Natural killer cell (primary cell): ENCODE data around the gene ESYT3. TPM values are rescaled to one million over a fixed set of nuclear protein-coding genes. Genes with fewer than 3 reads are reported as not detected.

Source experiments
- ATAC-seq, 3 donors: fragments of 150-1000 bp in 2 of 3; fragments of 200-7000 bp in 1 of 3; cut with Tn5 transposase; 1 replicate in 1 of 3; 2 replicates in 2 of 3; pipeline ENCODE4 v1.10.0; 2021; ENCODE audit warnings: mild to moderate bottlenecking in 2 of 3, moderate library complexity in 2 of 3
- DNase-seq, 2 donors: peaks; one replicate each; pipeline versions ENCODE4 v3.0.0 to v3.0.0-alpha.2; 2013 to 2021; ENCODE audit warnings: mixed read lengths in 1 of 2
- H3K27ac ChIP-seq: one replicate; pipeline ENCODE4 v1.5.1; 2013; ENCODE audit warnings: mild to moderate bottlenecking, low read length
- H3K27me3 ChIP-seq: one replicate; pipeline ENCODE4 v1.6.1; 2013; ENCODE audit warnings: low read length; ENCODE audit not compliant: control insufficient read depth, insufficient read depth
- H3K36me3 ChIP-seq: one replicate; pipeline ENCODE4 v1.6.1; 2013; ENCODE audit warnings: low read length; ENCODE audit not compliant: control insufficient read depth, insufficient read depth
- H3K4me1 ChIP-seq: one replicate; pipeline ENCODE4 v1.6.1; 2013; ENCODE audit warnings: low read length; ENCODE audit not compliant: control insufficient read depth, insufficient read depth
- H3K4me3 ChIP-seq: one replicate; pipeline ENCODE4 v1.5.1; 2013; ENCODE audit warnings: low read length
- H3K9me3 ChIP-seq: one replicate; pipeline ENCODE4 v1.6.1; 2013; ENCODE audit warnings: low read length; ENCODE audit not compliant: control insufficient read depth, insufficient read depth
- H3K27ac Mint-ChIP-seq, 2 donors: one replicate each; pipeline ENCODE4 v1.8.0; 2022; ENCODE audit warnings: mild to moderate bottlenecking in 2 of 2, mixed read lengths in 2 of 2, moderate library complexity in 1 of 2
- H3K27me3 Mint-ChIP-seq, 2 donors: one replicate each; pipeline ENCODE4 v1.8.0; 2022; ENCODE audit warnings: low read depth in 2 of 2, mixed read lengths in 2 of 2
- H3K36me3 Mint-ChIP-seq: one replicate; pipeline ENCODE4 v1.8.0; 2022; ENCODE audit warnings: mixed read lengths
- H3K4me1 Mint-ChIP-seq, 2 donors: one replicate each; pipeline ENCODE4 v1.8.0; 2022; ENCODE audit warnings: mixed read lengths in 2 of 2
- H3K4me3 Mint-ChIP-seq: one replicate; pipeline ENCODE4 v1.8.0; 2022; ENCODE audit warnings: mild to moderate bottlenecking, moderate library complexity, mixed read lengths
- H3K9me3 Mint-ChIP-seq, 2 donors: one replicate each; pipeline ENCODE4 v1.8.0; 2022; ENCODE audit warnings: mixed read lengths in 2 of 2
- CTCF ChIP-seq: fragments of 200-600 bp; IDR thresholded peaks from one replicate; pipeline ENCODE4 v1.8.0; 2022; ENCODE audit warnings: antibody characterized with exemption
- WGBS: methylation state at CpG from one replicate; pipeline ENCODE4 v1.1.7; 2013; ENCODE audit warnings: missing lambda C conversion rate; ENCODE audit not compliant: insufficient coverage; 5-methylcytosine and 5-hydroxymethylcytosine counted together
- intact Hi-C: fragments of 100-400 bp; cut with micrococcal nuclease; formaldehyde crosslinking; loops from one replicate; pipeline ENCODE4 v1.14.2; 2022
- total RNA-seq, 4 donors: library from RNA; stranded (reverse); fragments of 120-200 nt in 1 of 4; gene quantifications; one replicate each; pipeline versions ENCODE4 v1.2.3 to v1.2.4, GENCODE V29; 2013 to 2022

ESYT3 gene
- total RNA-seq, 3 donors from 2014 or later (not counting 1 experiment from before 2014, with no cell fraction given) = not detected

- intact Hi-C loops = no loop called here
- WGBS = 81% methylated on average over 8 of the region's 11 CpGs
Observed at GRCh38 chr3:138398791-138399575, 35.4 kb upstream of the ESYT3 start.

GRCh38 chr3:138399766-138400165, 34.6 kb upstream of the ESYT3 start:
- Mint-ChIP-seq H3K27me3 (peaks cover 0 to 5% of the 10 kb centered on the region in 2 donors), H3K27ac (no peak overlapping the region), H3K4me1 (no peaks in the 10 kb centered on the region), H3K9me3 (no peaks in the 10 kb centered on the region), H3K36me3 (no peaks in the 10 kb centered on the region), H3K4me3 (no peak overlapping the region)
- H3K4me3 ChIP-seq = no peak overlapping the region
- 86% methylated on average over 10 of the region's 10 CpGs for WGBS
- intact Hi-C loops = no loop called here
- ATAC-seq (no peak), DNase-seq (no peak)
- TF ChIP-seq CTCF = no peak
- no peak overlapping the region for H3K27ac ChIP-seq
- H3K4me1 ChIP-seq = no peaks in the 10 kb centered on the region
- H3K27me3 ChIP-seq = no peaks in the 10 kb centered on the region
- no peaks in the 10 kb centered on the region for H3K36me3 ChIP-seq
- H3K9me3 ChIP-seq = no peaks in the 10 kb centered on the region

More at GRCh38 chr3:138398791-138399575, 35.4 kb upstream of the ESYT3 start:
- H3K27ac ChIP-seq = no peak overlapping the region
- Mint-ChIP-seq H3K36me3 (no peaks in the 10 kb centered on the region), H3K4me1 (no peaks in the 10 kb centered on the region), H3K27ac (no peak overlapping the region), H3K4me3 (no peak overlapping the region), H3K27me3 (peaks cover 0 to 5% of the 10 kb centered on the region in 2 donors), H3K9me3 (no peaks in the 10 kb centered on the region)
- no peak for ATAC-seq
- no peaks in the 10 kb centered on the region for H3K4me1 ChIP-seq
- no peaks in the 10 kb centered on the region for H3K27me3 ChIP-seq
- no peaks in the 10 kb centered on the region for H3K9me3 ChIP-seq
- H3K4me3 ChIP-seq = no peak overlapping the region
- no peak for DNase-seq
- TF ChIP-seq CTCF = no peak
- H3K36me3 ChIP-seq = no peaks in the 10 kb centered on the region

DNA sequence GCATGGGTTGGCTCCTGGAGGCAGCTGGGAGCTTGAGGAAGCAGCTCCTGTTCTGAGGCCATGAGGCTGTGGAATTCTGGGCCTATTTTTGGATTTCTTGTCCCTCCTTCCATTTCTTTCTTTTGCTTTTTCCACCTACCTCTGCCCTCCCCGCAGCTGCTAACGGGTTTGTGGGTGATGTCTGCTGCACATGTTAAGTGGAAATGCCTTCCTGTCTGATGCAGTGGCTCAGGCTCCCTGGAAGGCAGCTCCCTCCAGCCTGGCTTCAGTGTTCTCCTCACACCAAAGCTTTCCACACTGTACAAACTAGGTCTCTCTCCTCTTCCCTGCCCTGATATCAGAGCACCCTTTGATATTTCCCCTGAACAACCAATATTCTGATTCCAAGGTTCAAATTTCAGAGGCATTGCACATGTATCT, 33.8 kb upstream of the ESYT3 start:
- H3K4me3 Mint-ChIP-seq = no peak overlapping the region
- Histone ChIP-seq H3K9me3 (no peaks in the 10 kb centered on the region), H3K4me1 (no peaks in the 10 kb centered on the region), H3K27me3 (no peaks in the 10 kb centered on the region), H3K36me3 (no peaks in the 10 kb centered on the region), H3K4me3 (no peak overlapping the region), H3K27ac (no peak overlapping the region)
- H3K4me1 Mint-ChIP-seq = no peaks in the 10 kb centered on the region
- ATAC-seq (no peak), DNase-seq (no peak)
- 73% methylated on average over 2 of the region's 2 CpGs for WGBS
- intact Hi-C loops = no loop called here
- H3K27me3 Mint-ChIP-seq = peaks cover 0 to 8% of the 10 kb centered on the region in 2 donors
- no peaks in the 10 kb centered on the region for H3K36me3 Mint-ChIP-seq
- no peak for TF ChIP-seq CTCF
- H3K9me3 Mint-ChIP-seq = no peaks in the 10 kb centered on the region
- H3K27ac Mint-ChIP-seq = no peak overlapping the region

GRCh38 chr3:138401834-138402233, 32.6 kb upstream of the ESYT3 start:
- Histone ChIP-seq H3K9me3 (no peaks in the 10 kb centered on the region), H3K36me3 (no peaks in the 10 kb centered on the region), H3K4me1 (no peaks in the 10 kb centered on the region), H3K27ac (no peak overlapping the region), H3K27me3 (no peaks in the 10 kb centered on the region), H3K4me3 (no peak overlapping the region)
- TF ChIP-seq CTCF = no peak
- intact Hi-C loops = no loop called here
- Mint-ChIP-seq H3K36me3 (no peaks in the 10 kb centered on the region), H3K4me3 (no peak overlapping the region), H3K27me3 (peaks cover 6 to 12% of the 10 kb centered on the region in 2 donors), H3K27ac (no peak overlapping the region), H3K4me1 (no peaks in the 10 kb centered on the region), H3K9me3 (no peaks in the 10 kb centered on the region)
- WGBS = 87% methylated on average over 5 of the region's 7 CpGs
- DNase-seq = no peak
- no peak for ATAC-seq
